Activated gamma-delta T cell (primary cell): ENCODE data around the gene EPN3.

Experiments used
- DNase-seq: peaks from one replicate; lab custom pipeline; 2025; lab: John Stamatoyannopoulos, UW

EPN3 gene

GRCh38 chr17:50511058-50511457 is 21.5 kb upstream of the EPN3 start:
- DNase-seq = no peak

- DNase-seq = no peak
Measured at GRCh38 chr17:50513495-50513894, 19.0 kb upstream of the EPN3 start.

GRCh38 chr17:50514388-50514787 is 18.1 kb upstream of the EPN3 start:
- DNase-seq = no peak

GRCh38 chr17:50514936-50515702 is 17.4 kb upstream of the EPN3 start:
- no peak for DNase-seq

- no peak for DNase-seq
Measured at GRCh38 chr17:50517011-50517410, 15.5 kb upstream of the EPN3 start.

- no peak for DNase-seq
Measured at GRCh38 chr17:50517504-50518383, 14.8 kb upstream of the EPN3 start.

GRCh38 chr17:50518384-50519023 is 14.0 kb upstream of the EPN3 start:
- no peak for DNase-seq

GRCh38 chr17:50519141-50519834 is 13.2 kb upstream of the EPN3 start:
- no peak for DNase-seq

GRCh38 chr17:50520483-50520882 is 12.1 kb upstream of the EPN3 start:
- no peak for DNase-seq

- no peak for DNase-seq
Measured at GRCh38 chr17:50521514-50521913, 11.0 kb upstream of the EPN3 start.

- no peak for DNase-seq
Measured at GRCh38 chr17:50522766-50523165, 9.8 kb upstream of the EPN3 start.

- DNase-seq = no peak
Measured at GRCh38 chr17:50523208-50523607, 9.3 kb upstream of the EPN3 start.

- no peak for DNase-seq
Measured at GRCh38 chr17:50524838-50525237, 7.7 kb upstream of the EPN3 start.

GRCh38 chr17:50527155-50527762 is 5.3 kb upstream of the EPN3 start:
- DNase-seq = no peak

GRCh38 chr17:50527949-50528474 is 4.5 kb upstream of the EPN3 start:
- DNase-seq = no peak

- DNase-seq = no peak
Measured at GRCh38 chr17:50529849-50530248, 2.7 kb upstream of the EPN3 start.

- DNase-seq = no peak
Measured at GRCh38 chr17:50531428-50532025, 1.0 kb upstream of the EPN3 start.

GRCh38 chr17:50533185-50533584 is 650 bp downstream of the EPN3 start:
- no peak for DNase-seq

- no peak for DNase-seq
Measured at GRCh38 chr17:50533720-50534148, 1.2 kb downstream of the EPN3 start.

GRCh38 chr17:50534222-50534978 is 1.9 kb downstream of the EPN3 start:
- DNase-seq = no peak
